ENCODE measurements around the gene SLAMF7.

Gene SLAMF7

GRCh38 chr1:160741612-160742348 lies 2.7 kb downstream of the SLAMF7 start:
- no peaks in the 10 kb centered on the region for H3K36me3 ChIP-seq (replicated peaks)
- no peaks in the 10 kb centered on the region for H3K27me3 ChIP-seq (replicated peaks)
- TF ChIP-seq CTCF (IDR thresholded peaks at IDR 0.05; ENCODE audit: low read depth, low read length, missing control alignments): no peak
- no peak overlapping the region for H3K27ac ChIP-seq
- no peak overlapping the region for H3K4me3 ChIP-seq (ENCODE audit: low read depth, low read length)
- DNase-seq: no peak
- in situ Hi-C loops (cut with HindIII; ENCODE audit: low pct_ligation_motif_present, low sequenced_read_pairs): no loop called here

GRCh38 chr1:160742428-160743127 lies 3.5 kb downstream of the SLAMF7 start:
- no peak overlapping the region for H3K27ac ChIP-seq
- H3K4me3 ChIP-seq (ENCODE audit: low read depth, low read length): no peak overlapping the region
- no peak for DNase-seq
- H3K27me3 ChIP-seq (replicated peaks): no peaks in the 10 kb centered on the region
- TF ChIP-seq CTCF (IDR thresholded peaks at IDR 0.05; ENCODE audit: low read depth, low read length, missing control alignments): no peak
- in situ Hi-C loops (cut with HindIII; ENCODE audit: low pct_ligation_motif_present, low sequenced_read_pairs): no loop called here
- no peaks in the 10 kb centered on the region for H3K36me3 ChIP-seq (replicated peaks)

GRCh38 chr1:160743266-160743665 lies 4.2 kb downstream of the SLAMF7 start:
- Histone ChIP-seq H3K27ac (no peak overlapping the region), H3K27me3 (replicated peaks) (no peaks in the 10 kb centered on the region), H3K36me3 (replicated peaks) (no peaks in the 10 kb centered on the region), H3K4me3 (ENCODE audit: low read depth, low read length) (no peak overlapping the region)
- in situ Hi-C loops (cut with HindIII; ENCODE audit: low pct_ligation_motif_present, low sequenced_read_pairs): no loop called here
- no peak for DNase-seq
- TF ChIP-seq CTCF (IDR thresholded peaks at IDR 0.05; ENCODE audit: low read depth, low read length, missing control alignments): no peak

- no peak for DNase-seq
- in situ Hi-C loops (cut with HindIII; ENCODE audit: low pct_ligation_motif_present, low sequenced_read_pairs): no loop called here
- no peak overlapping the region for H3K27ac ChIP-seq
Observed at GRCh38 chr1:160744199-160744851, 5.3 kb downstream of the SLAMF7 start.

GRCh38 chr1:160744852-160745520 lies 5.9 kb downstream of the SLAMF7 start:
- in situ Hi-C loops (cut with HindIII; ENCODE audit: low pct_ligation_motif_present, low sequenced_read_pairs): no loop called here
- H3K36me3 ChIP-seq (replicated peaks): no peaks in the 10 kb centered on the region
- DNase-seq: no peak
- H3K4me3 ChIP-seq (ENCODE audit: low read depth, low read length): no peak overlapping the region
- no peak for TF ChIP-seq CTCF (IDR thresholded peaks at IDR 0.05; ENCODE audit: low read depth, low read length, missing control alignments)
- H3K27ac ChIP-seq: no peak overlapping the region
- no peaks in the 10 kb centered on the region for H3K27me3 ChIP-seq (replicated peaks)

More at GRCh38 chr1:160744199-160744851, 5.3 kb downstream of the SLAMF7 start:
- no peaks in the 10 kb centered on the region for H3K36me3 ChIP-seq (replicated peaks)
- no peaks in the 10 kb centered on the region for H3K27me3 ChIP-seq (replicated peaks)
- no peak overlapping the region for H3K4me3 ChIP-seq (ENCODE audit: low read depth, low read length)
- no peak for TF ChIP-seq CTCF (IDR thresholded peaks at IDR 0.05; ENCODE audit: low read depth, low read length, missing control alignments)
